ENCODE data around the gene RPA1. TPM values are rescaled to one million over a fixed set of nuclear protein-coding genes. Genes with fewer than 3 reads are reported as not detected.
A peak's percentile ranks its signal among the peaks of the same experiment; 100 is the strongest.

RPA1 gene
- total RNA-seq, 2 experiments from 2014 or later = 38.6 to 38.7 TPM

GRCh38 chr17:1829216-1829591 lies 601 bp upstream of the RPA1 start:
- Mint-ChIP-seq H3K27me3 (no peaks in the 10 kb centered on the region), H3K4me3 (peak overlapping the region; percentile 99), H3K36me3 (ENCODE audit: low read depth) (peaks cover 64% of the 10 kb centered on the region), H3K4me1 (ENCODE audit: low read depth) (peaks cover 61% of the 10 kb centered on the region), H3K27ac (peak overlapping the region; percentile 90), H3K9me3 (no peaks in the 10 kb centered on the region)
- peak; percentile 2 for ATAC-seq (ENCODE audit: poor library complexity)
- no peaks in the 10 kb centered on the region for H3K9me3 ChIP-seq (ENCODE audit: control insufficient read depth in 1 of 2, insufficient read depth in 1 of 2, low read length in 2 of 2)
- peaks cover 53% of the 10 kb centered on the region for H3K4me1 ChIP-seq (ENCODE audit: insufficient read depth, low read length)
- H3K36me3 ChIP-seq (ENCODE audit: insufficient read depth, low read length) = peaks cover 23% of the 10 kb centered on the region
- CTCF ChIA-PET = interaction anchor here (0.8 to 1.4 kb wide), 3 partner anchors 36 to 180 kb away, joined by 3 to 7 read pairs (median 7); partner anchors contain the start of gene RILP
- peak overlapping the region; percentile 87 for H3K4me3 ChIP-seq (ENCODE audit: low read length)
- no peak for TF ChIP-seq CTCF (IDR thresholded peaks at IDR 0.05)
- peak overlapping the region; percentile 40 to 81 for H3K27ac ChIP-seq (ENCODE audit: low read depth in 1 of 2, low read length in 2 of 2)
- peak in 1 of 14 experiments; percentile 1 for DNase-seq
- POLR2A ChIA-PET = interaction anchor here (0.6 to 2.9 kb wide), 15 partner anchors 9 to 474 kb away, joined by 3 to 21 read pairs (median 6); partner anchors contain the start of genes RILP, RTN4RL1, SMG6 and SRR
- intact Hi-C loops (cut with DNase I, micrococcal nuclease) = loop anchor here (1.0 to 5.0 kb wide), 7 partner anchors 43 to 473 kb away; partner anchors contain the start of genes OVCA2 (in 1 of the 2), SERPINF1 (in 1 of the 2), SMG6 (in 1 of the 2) and SRR (in 1 of the 2)
- no peaks in the 10 kb centered on the region for H3K27me3 ChIP-seq (ENCODE audit: control insufficient read depth in 1 of 2, insufficient read depth in 2 of 2, low read length in 2 of 2)

- Histone ChIP-seq H3K27ac (ENCODE audit: low read depth in 1 of 2, low read length in 2 of 2) (peak overlapping the region; percentile 61 to 81), H3K27me3 (ENCODE audit: control insufficient read depth in 1 of 2, insufficient read depth in 2 of 2, low read length in 2 of 2) (no peaks in the 10 kb centered on the region), H3K36me3 (ENCODE audit: insufficient read depth, low read length) (peaks cover 16% of the 10 kb centered on the region), H3K4me1 (ENCODE audit: insufficient read depth, low read length) (peaks cover 50% of the 10 kb centered on the region), H3K9me3 (ENCODE audit: control insufficient read depth in 1 of 2, insufficient read depth in 1 of 2, low read length in 2 of 2) (no peaks in the 10 kb centered on the region), H3K4me3 (ENCODE audit: low read length) (peak overlapping the region; percentile 87)
- Mint-ChIP-seq H3K27me3 (no peaks in the 10 kb centered on the region), H3K27ac (peak overlapping the region; percentile 90), H3K36me3 (ENCODE audit: low read depth) (peaks cover 65% of the 10 kb centered on the region), H3K9me3 (no peaks in the 10 kb centered on the region), H3K4me3 (peak overlapping the region; percentile 99), H3K4me1 (ENCODE audit: low read depth) (peaks cover 70% of the 10 kb centered on the region)
- ChIA-PET CTCF (interaction anchor here (1.3 to 1.4 kb wide), 2 partner anchors 35 to 181 kb away, joined by 7 read pairs; partner anchors contain the start of gene RILP), POLR2A (interaction anchor here (1.1 to 2.9 kb wide), 11 partner anchors 34 to 473 kb away, joined by 3 to 21 read pairs (median 9); partner anchors contain the start of genes RILP, RTN4RL1, SMG6 and SRR)
- TF ChIP-seq CTCF (IDR thresholded peaks at IDR 0.05) = no peak
- ATAC-seq (ENCODE audit: poor library complexity) (peak; percentile 3), DNase-seq (peak in 4 of 14 experiments; percentile 17 to 57 (median 54))
- intact Hi-C loops (cut with DNase I, micrococcal nuclease) = no loop called here
Observed at GRCh38 chr17:1830288-1830687, 483 bp downstream of the RPA1 start.

- intact Hi-C loops (cut with DNase I, micrococcal nuclease) = no loop called here
- no peaks in the 10 kb centered on the region for H3K27me3 ChIP-seq (ENCODE audit: control insufficient read depth in 1 of 2, insufficient read depth in 2 of 2, low read length in 2 of 2)
- peak overlapping the region; percentile 2 for H3K4me3 Mint-ChIP-seq
- H3K9me3 Mint-ChIP-seq = no peaks in the 10 kb centered on the region
- H3K4me1 ChIP-seq (ENCODE audit: insufficient read depth, low read length) = peaks cover 38% of the 10 kb centered on the region
- ChIA-PET CTCF (interaction anchor here (0.9 to 2.1 kb wide), 4 partner anchors 11 to 205 kb away, joined by 3 to 10 read pairs (median 4); partner anchors contain the start of gene RILP), POLR2A (interaction anchor here (1.0 kb wide), 1 partner anchor 11 kb away, joined by 3 read pairs; no protein-coding TSS in a partner anchor)
- peaks cover 11% of the 10 kb centered on the region for H3K36me3 ChIP-seq (ENCODE audit: insufficient read depth, low read length)
- H3K36me3 Mint-ChIP-seq (ENCODE audit: low read depth) = peaks cover 58% of the 10 kb centered on the region
- H3K4me3 ChIP-seq (ENCODE audit: low read length) = no peak overlapping the region
- peaks cover 54% of the 10 kb centered on the region for H3K4me1 Mint-ChIP-seq (ENCODE audit: low read depth)
- H3K9me3 ChIP-seq (ENCODE audit: control insufficient read depth in 1 of 2, insufficient read depth in 1 of 2, low read length in 2 of 2) = no peaks in the 10 kb centered on the region
- H3K27ac Mint-ChIP-seq = peak overlapping the region; percentile 52
- no peaks in the 10 kb centered on the region for H3K27me3 Mint-ChIP-seq
- no peak for TF ChIP-seq CTCF (IDR thresholded peaks at IDR 0.05)
- ATAC-seq (ENCODE audit: poor library complexity) = no peak
- peak overlapping the region in 1 of 2 donors; percentile 9 for H3K27ac ChIP-seq (ENCODE audit: low read depth in 1 of 2, low read length in 2 of 2)
- DNase-seq = peak in 3 of 14 experiments; percentile 27 to 47 (median 39)
Observed at GRCh38 chr17:1834380-1835149, 4.8 kb downstream of the RPA1 start.

Measured in CD4-positive, alpha-beta T cell (primary cell).